Colonic mucosa (tissue), 4 donors: ENCODE measurements around the gene AUTS2. TPM values are rescaled to one million over a fixed set of nuclear protein-coding genes. Genes with fewer than 3 reads are reported as not detected.
"Not testable (repeated sequence)": the region's sequence is repeated elsewhere in the genome, so short reads cannot be mapped to it uniquely, and the experiment has no call there.

ENCODE experiments used
- DNase-seq: peaks from one replicate; pipeline ENCODE4 v3.0.0-alpha.2; 2020
- H3K27ac ChIP-seq: fragments of 200-600 bp; one replicate; pipeline ENCODE4 v1.8.0; 2021
- H3K27me3 ChIP-seq: fragments of 200-600 bp; one replicate; pipeline ENCODE4 v1.8.0; 2021
- H3K36me3 ChIP-seq: fragments of 200-600 bp; one replicate; pipeline ENCODE4 v1.8.0; 2021
- H3K4me1 ChIP-seq: fragments of 200-600 bp; one replicate; pipeline ENCODE4 v1.8.0; 2021; ENCODE audit warnings: mild to moderate bottlenecking
- H3K4me3 ChIP-seq: fragments of 200-600 bp; one replicate; pipeline ENCODE4 v1.8.0; 2021
- H3K9ac ChIP-seq, 2 donors: one replicate each; pipeline ENCODE4 v1.7.0; 2013; ENCODE audit warnings: control low read depth in 2 of 2, low read depth in 2 of 2, low read length in 2 of 2
- H3K9me3 ChIP-seq: fragments of 200-600 bp; one replicate; pipeline ENCODE4 v1.8.0; 2021
- CTCF ChIP-seq: fragments of 200-600 bp; IDR thresholded peaks from one replicate; pipeline ENCODE4 v1.8.0; 2022; ENCODE audit warnings: antibody characterized with exemption, mild to moderate bottlenecking
- intact Hi-C: fragments of 100-400 bp; cut with DNase I; formaldehyde crosslinking; loops from one replicate; pipeline ENCODE4 v1.14.1; 2022
- total RNA-seq, 2 donors: library from RNA; stranded (reverse); fragmentation: NEBNext Ultra II Directional in 1 of 2; extraction: Animal tissue kit (Norgen Biotek cat#: 25700) in 1 of 2; gene quantifications; one replicate each; pipeline ENCODE4 v1.2.1, GENCODE V29; 2021
- donor health status: healthy.
- donor health status: DM: no; HTN: no; CAD: no.
- donor health status: DM: no; HTN: no; CAD: no.

AUTS2 gene
- total RNA-seq, 2 donors from 2014 or later, result 39.8 to 42.3 TPM

GRCh38 chr7:70726951-70727378, 1128.7 kb downstream of the AUTS2 start:
- H3K9me3 ChIP-seq, result no peaks in the 10 kb centered on the region
- H3K27me3 ChIP-seq, result no peaks in the 10 kb centered on the region
- no peak overlapping the region for H3K27ac ChIP-seq
- no peaks in the 10 kb centered on the region for H3K36me3 ChIP-seq
- TF ChIP-seq CTCF, result no peak
- no peak for DNase-seq
- no peak overlapping the region for H3K4me3 ChIP-seq
- intact Hi-C loops, result no loop called here
- H3K4me1 ChIP-seq, result no peaks in the 10 kb centered on the region
- H3K9ac ChIP-seq, result no peak overlapping the region

GRCh38 chr7:70727861-70728260, 1129.6 kb downstream of the AUTS2 start:
- Histone ChIP-seq H3K27me3 (no peaks in the 10 kb centered on the region), H3K27ac (no peak overlapping the region), H3K4me3 (no peak overlapping the region), H3K9ac (no peak overlapping the region), H3K9me3 (no peaks in the 10 kb centered on the region), H3K4me1 (no peaks in the 10 kb centered on the region), H3K36me3 (no peaks in the 10 kb centered on the region)
- DNase-seq, result no peak
- no peak for TF ChIP-seq CTCF
- intact Hi-C loops, result no loop called here

GRCh38 chr7:70728872-70729552, 1130.7 kb downstream of the AUTS2 start:
- no peak for TF ChIP-seq CTCF
- H3K4me3 ChIP-seq, result no peak overlapping the region
- H3K27me3 ChIP-seq, result no peaks in the 10 kb centered on the region
- H3K36me3 ChIP-seq, result no peaks in the 10 kb centered on the region
- no peaks in the 10 kb centered on the region for H3K4me1 ChIP-seq
- no peaks in the 10 kb centered on the region for H3K9me3 ChIP-seq
- intact Hi-C loops, result no loop called here
- peak overlapping the region; percentile 77 for H3K27ac ChIP-seq
- H3K9ac ChIP-seq, result no peak overlapping the region
- peak; percentile 41 for DNase-seq

- peak; percentile 66 for DNase-seq
- H3K9ac ChIP-seq, H3K27me3 ChIP-seq, H3K4me3 ChIP-seq, H3K36me3 ChIP-seq, H3K9me3 ChIP-seq, intact Hi-C loops, H3K4me1 ChIP-seq: not testable (repeated sequence)
- peak overlapping the region; percentile 77 for H3K27ac ChIP-seq
These were observed 1131.4 kb downstream of the AUTS2 start for GRCh38 chr7:70729553-70730157.

GRCh38 chr7:70730451-70731110, 1132.3 kb downstream of the AUTS2 start:
- no peak overlapping the region for H3K27ac ChIP-seq

More at GRCh38 chr7:70730451-70731110, 1132.3 kb downstream of the AUTS2 start:
- DNase-seq, result no peak
- H3K4me3 ChIP-seq, result no peak overlapping the region
- H3K4me1 ChIP-seq, result no peaks in the 10 kb centered on the region
- H3K9ac ChIP-seq, result no peak overlapping the region
- no peaks in the 10 kb centered on the region for H3K9me3 ChIP-seq
- H3K36me3 ChIP-seq, result no peaks in the 10 kb centered on the region
- intact Hi-C loops, result no loop called here
- H3K27me3 ChIP-seq, result no peaks in the 10 kb centered on the region
- no peak for TF ChIP-seq CTCF
